ENCODE measurements around the gene CBLN2. TPM values are rescaled to one million over a fixed set of nuclear protein-coding genes. Genes with fewer than 3 reads are reported as not detected.

The CBLN2 gene
- total and polyA plus RNA-seq, 4 donors, result 0.02 to 0.42 TPM; not detected in 2

GRCh38 chr18:72492497-72492896 lies 51.6 kb downstream of the CBLN2 start:
- no peaks in the 10 kb centered on the region for H3K27me3 ChIP-seq (ENCODE audit: control insufficient read depth in 4 of 4, insufficient read depth in 4 of 4, low read length in 3 of 4)
- no peak for TF ChIP-seq ZBTB33 (IDR thresholded peaks at IDR 0.05)
- no peak for TF ChIP-seq FOXA1 (IDR thresholded peaks at IDR 0.05)
- no peak for TF ChIP-seq ATF3 (IDR thresholded peaks at IDR 0.05)
- TF ChIP-seq REST (IDR thresholded peaks at IDR 0.05), result no peak
- no peak for TF ChIP-seq RAD21 (IDR thresholded peaks at IDR 0.05)
- no peak for TF ChIP-seq YY1 (IDR thresholded peaks at IDR 0.05)
- TF ChIP-seq GABPA (IDR thresholded peaks at IDR 0.05 in 1 of 2, conservative IDR thresholded peaks at IDR 0.05 in 1 of 2), result no peak
- TF ChIP-seq CTCF (IDR thresholded peaks at IDR 0.05; ENCODE audit: low read depth, low read length, missing input control), result no peak
- TF ChIP-seq TAF1 (conservative IDR thresholded peaks at IDR 0.05), result no peak
- TF ChIP-seq HNF4G (IDR thresholded peaks at IDR 0.05), result no peak
- TF ChIP-seq SP1 (IDR thresholded peaks at IDR 0.05), result no peak
- no peak for TF ChIP-seq JUND (IDR thresholded peaks at IDR 0.05)
- TF ChIP-seq FOXA2 (IDR thresholded peaks at IDR 0.05), result no peak
- no peak for TF ChIP-seq MAX (IDR thresholded peaks at IDR 0.05)
- no peak for TF ChIP-seq RXRA (IDR thresholded peaks at IDR 0.05)
- no peak for TF ChIP-seq NR2F2 (IDR thresholded peaks at IDR 0.05)

More at GRCh38 chr18:72492497-72492896, 51.6 kb downstream of the CBLN2 start:
- no peaks in the 10 kb centered on the region for H3K36me3 ChIP-seq (ENCODE audit: control insufficient read depth in 4 of 4, insufficient read depth in 3 of 4, low read depth in 1 of 4, low read length in 3 of 4)
- no peak overlapping the region for H3K9ac ChIP-seq (ENCODE audit: low read depth in 1 of 2, low read length in 2 of 2)
- no peaks in the 10 kb centered on the region for H3K4me1 ChIP-seq (ENCODE audit: control insufficient read depth in 4 of 4, insufficient read depth in 4 of 4, low read length in 3 of 4)
- WGBS, result 90% methylated on average over 3 of the region's 3 CpGs
- no peak overlapping the region for H3K27ac ChIP-seq (ENCODE audit: low read depth in 1 of 2, low read length in 2 of 2)
- no peak overlapping the region for H3K4me3 ChIP-seq (ENCODE audit: low read depth in 1 of 3, low read length in 3 of 3)
- DNase-seq (ENCODE audit: low spot score), result no peak
- no peaks in the 10 kb centered on the region for H3K9me3 ChIP-seq (ENCODE audit: control insufficient read depth in 4 of 4, low read length in 3 of 4)

Measured in liver (tissue), 9 donors.